SK-N-SH (cell line): ENCODE measurements around the gene IRF9. TPM values are rescaled to one million over a fixed set of nuclear protein-coding genes. Genes with fewer than 3 reads are reported as not detected.

ENCODE experiments used
- CTCF ChIA-PET: fragments of 300-600, 350-600 bp; formaldehyde crosslinking; extraction: SDS; loops from one replicate; lab custom pipeline; 2021; lab: Yijun Ruan, JAX
- POLR2A ChIA-PET: fragments of 350-600 bp; sonication (Branson Sonifier 250); formaldehyde crosslinking; extraction: SDS; loops from one replicate; lab custom pipeline; 2020; ENCODE audit warnings: antibody characterized with exemption, inconsistent platforms; lab: Yijun Ruan, JAX
- DNase-seq: peaks from one replicate; pipeline ENCODE4 v3.0.0; 2012
- H2AFZ ChIP-seq: fragments of 200-600 bp; sonication (generic); 2 replicates; pipeline ENCODE4 v1.8.1; 2016; ENCODE audit warnings: antibody characterized with exemption, mild to moderate bottlenecking, low read depth
- H3F3A ChIP-seq: fragments of 200-600 bp; sonication (generic); replicated peaks from 2 replicates; pipeline ENCODE3; 2016; ENCODE audit warnings: antibody characterized with exemption, mild to moderate bottlenecking; ENCODE audit not compliant: insufficient read depth
- H3K27ac ChIP-seq, 2 experiments: fragments of 200-500 bp in 1 of 2; fragments of 200-600 bp in 1 of 2; sonication (Bioruptor generic) in 1 of 2; sonication (generic), shearing (Covaris generic) in 1 of 2; 2 replicates each; pipeline versions ENCODE4 v1.5.1 to v1.6.1; 2014 to 2016; ENCODE audit warnings: low read depth in 2 of 2, inconsistent platforms in 1 of 2, low read length in 1 of 2, mild to moderate bottlenecking in 1 of 2, mixed read lengths in 1 of 2
- H3K27me3 ChIP-seq: fragments of 200-600 bp; sonication (generic), shearing (Covaris generic); 2 replicates; pipeline ENCODE4 v1.6.1; 2016; ENCODE audit warnings: mixed run types; ENCODE audit not compliant: insufficient read depth
- H3K36me3 ChIP-seq, 2 experiments: fragments of 200-500 bp in 1 of 2; fragments of 200-600 bp in 1 of 2; sonication (Bioruptor generic) in 1 of 2; sonication (generic) in 1 of 2; replicated peaks in 1 of 2; 2 replicates each; pipeline versions ENCODE3 to v1.5.1; 2014 to 2016; ENCODE audit warnings: low read length in 1 of 2, mild to moderate bottlenecking in 1 of 2; ENCODE audit not compliant: insufficient read depth in 2 of 2, control insufficient read depth in 1 of 2
- H3K4me1 ChIP-seq, 2 experiments: fragments of 200-500 bp in 1 of 2; fragments of 200-600 bp in 1 of 2; sonication (Bioruptor generic) in 1 of 2; sonication (generic), shearing (Covaris generic) in 1 of 2; 2 replicates each; pipeline versions ENCODE4 v1.5.1 to v1.6.1; 2014 to 2016; ENCODE audit warnings: low read depth in 1 of 2, low read length in 1 of 2, mixed run types in 1 of 2; ENCODE audit not compliant: insufficient read depth in 2 of 2, control insufficient read depth in 1 of 2
- H3K4me2 ChIP-seq: fragments of 200-600 bp; sonication (generic), shearing (Covaris generic); 2 replicates; pipeline ENCODE4 v1.6.1; 2017; ENCODE audit warnings: mixed run types
- H3K4me3 ChIP-seq, 2 experiments: fragments of 200-500 bp in 1 of 2; fragments of 200-600 bp in 1 of 2; sonication (Bioruptor generic) in 1 of 2; sonication (generic), shearing (Covaris generic) in 1 of 2; 2 replicates each; pipeline versions ENCODE4 v1.5.1 to v1.8.1; 2014 to 2016; ENCODE audit warnings: low read depth in 2 of 2, inconsistent platforms in 1 of 2, low read length in 1 of 2, mild to moderate bottlenecking in 1 of 2, mixed read lengths in 1 of 2, moderate library complexity in 1 of 2
- H3K79me2 ChIP-seq: fragments of 200-600 bp; sonication (generic); 2 replicates; pipeline ENCODE4 v1.8.1; 2017; ENCODE audit warnings: mild to moderate bottlenecking; ENCODE audit not compliant: insufficient read depth
- H3K9ac ChIP-seq: fragments of 200-600 bp; sonication (generic); 2 replicates; pipeline ENCODE4 v1.6.1; 2017; ENCODE audit warnings: mixed run types
- H3K9me2 ChIP-seq: fragments of 200-600 bp; sonication (generic); 2 replicates; pipeline ENCODE4 v1.6.1; 2017; ENCODE audit warnings: mixed run types
- H3K9me3 ChIP-seq: fragments of 200-600 bp; sonication (generic); 2 replicates; pipeline ENCODE4 v1.6.1; 2017; ENCODE audit warnings: mixed run types, mild to moderate bottlenecking, moderate library complexity
- H4K20me1 ChIP-seq: fragments of 200-600 bp; sonication (generic); 2 replicates; pipeline ENCODE4 v1.6.1; 2017; ENCODE audit warnings: mild to moderate bottlenecking, mixed run types; ENCODE audit not compliant: insufficient read depth
- ELF1 ChIP-seq: IDR thresholded peaks from 2 replicates; pipeline ENCODE4 v1.4.0; 2012
- EP300 ChIP-seq, 2 experiments: IDR thresholded peaks; 2 replicates each; pipeline versions ENCODE4 v1.4.0 to v1.6.1; 2012; ENCODE audit warnings: borderline replicate concordance in 1 of 2, low read depth in 1 of 2, low read length in 1 of 2
- EZH2phosphoT487 ChIP-seq: fragments of 200-600 bp; sonication (generic); IDR thresholded peaks from 2 replicates; pipeline ENCODE4 v1.6.1; 2017; ENCODE audit warnings: low read depth, mixed run types, mild to moderate bottlenecking, antibody characterized with exemption, moderate library complexity, borderline replicate concordance
- FOSL2 ChIP-seq: IDR thresholded peaks from 2 replicates; pipeline ENCODE4 v1.4.0; 2012; ENCODE audit warnings: low read depth, mild to moderate bottlenecking, moderate library complexity, borderline replicate concordance
- FOXJ3 ChIP-seq: sonication (generic); formaldehyde crosslinking; IDR thresholded peaks from 2 replicates; pipeline ENCODE4 v1.5.1; 2020; ENCODE audit warnings: mild to moderate bottlenecking, missing genetic modification reagents
- GABPA ChIP-seq: IDR thresholded peaks from 2 replicates; pipeline ENCODE4 v1.4.0; 2012; ENCODE audit warnings: low read depth, mild to moderate bottlenecking
- GATA2 ChIP-seq: sonication (generic); formaldehyde crosslinking; IDR thresholded peaks from 2 replicates; pipeline ENCODE4 v1.5.0; 2020; ENCODE audit warnings: mild to moderate bottlenecking, missing genetic modification reagents
- MEF2A ChIP-seq: IDR thresholded peaks from 2 replicates; pipeline ENCODE4 v1.4.0; 2012; ENCODE audit warnings: low read depth, borderline replicate concordance
- NFIC ChIP-seq: IDR thresholded peaks from 2 replicates; pipeline ENCODE4 v1.4.0; 2012; ENCODE audit warnings: borderline replicate concordance
- NRF1 ChIP-seq: IDR thresholded peaks from 2 replicates; pipeline ENCODE4 v1.6.1; 2012; ENCODE audit warnings: low read depth, mild to moderate bottlenecking, low read length
- PBX3 ChIP-seq: IDR thresholded peaks from 2 replicates; pipeline ENCODE4; 2012
- RAD21 ChIP-seq: IDR thresholded peaks from 2 replicates; pipeline ENCODE4 v1.6.1; 2012; ENCODE audit warnings: mild to moderate bottlenecking, low read length
- RFX5 ChIP-seq: IDR thresholded peaks from 2 replicates; pipeline ENCODE4 v1.6.1; 2012; ENCODE audit warnings: mild to moderate bottlenecking, improper control_type of control experiment, low read length
- SIN3A ChIP-seq: IDR thresholded peaks from 2 replicates; pipeline ENCODE4 v1.6.1; 2012; ENCODE audit warnings: low read depth, mild to moderate bottlenecking, low read length, moderate library complexity, borderline replicate concordance
- TAF1 ChIP-seq: IDR thresholded peaks from 2 replicates; pipeline ENCODE4 v1.6.1; 2012; ENCODE audit warnings: low read depth, mild to moderate bottlenecking, low read length, moderate library complexity, borderline replicate concordance
- TCF12 ChIP-seq: IDR thresholded peaks from 2 replicates; pipeline ENCODE4 v1.4.0; 2012
- YY1 ChIP-seq: IDR thresholded peaks from 2 replicates; pipeline ENCODE4 v1.4.0; 2012; ENCODE audit warnings: low read depth, mild to moderate bottlenecking
- ZBTB33 ChIP-seq: IDR thresholded peaks from 2 replicates; pipeline ENCODE4 v1.4.0; 2012; ENCODE audit warnings: low read depth, borderline replicate concordance
- whole genome bisulfite sequencing: methylation state at CpG from one replicate; pipeline ENCODE4 v1.1.6; 2017; ENCODE audit warnings: low lambda C conversion rate; 5-methylcytosine and 5-hydroxymethylcytosine counted together
- polyA plus RNA-seq, 3 experiments: library from polyadenylated mRNA; depleted of rRNA; stranded (reverse); fragments of >200 nt; gene quantifications; 2 replicates each; pipeline ENCODE4 v1.2.3, GENCODE V29; 2012
- TF ChIP-seq, protein P1 (sequence below): fragments of 150-350 bp; IDR thresholded peaks from 2 replicates; pipeline ENCODE4 v1.6.1; 2017; ENCODE audit warnings: antibody characterized with exemption, low read length, low read depth, borderline replicate concordance

The IRF9 gene
- polyA plus RNA-seq, 1 of the 3 experiments (the other 2 are of a cell fraction): 37.6 TPM

DNA sequence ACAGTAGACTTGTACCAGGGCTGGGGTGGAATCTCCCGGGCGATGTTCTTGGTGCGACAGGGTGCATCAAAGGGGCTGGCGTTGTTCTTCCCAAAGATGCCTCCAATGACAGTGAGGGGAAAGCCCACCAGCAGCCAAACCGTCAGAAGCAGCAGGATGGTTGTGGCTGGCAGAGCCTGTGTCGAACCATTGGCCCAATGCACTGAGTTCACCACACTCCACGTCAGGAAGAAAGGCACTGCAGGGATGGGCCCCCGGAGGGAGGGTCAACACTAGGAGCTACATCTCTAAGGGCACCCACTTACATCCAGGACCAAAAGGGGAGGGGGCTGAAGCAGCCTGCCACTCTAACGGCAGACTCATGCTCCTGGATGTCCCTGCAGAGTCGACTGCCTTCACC, 29.4 kb downstream of the IRF9 start:
- H3F3A ChIP-seq: peaks cover 13% of the 10 kb centered on the region
- no peak for TF ChIP-seq FOSL2
- TF ChIP-seq EZH2phosphoT487: no peak
- TF ChIP-seq GABPA: no peak
- no peak for TF ChIP-seq FOXJ3 (CRISPR knock-in tag)
- TF ChIP-seq PBX3: no peak
- TF ChIP-seq GATA2: no peak
- TF ChIP-seq RAD21: no peak
- no peak for TF ChIP-seq RFX5
- TF ChIP-seq TAF1: no peak
- no peak for TF ChIP-seq EP300 (IDR thresholded peaks at IDR 0.05; ENCODE audit: borderline replicate concordance in 1 of 2, low read depth in 1 of 2, low read length in 1 of 2)
- TF ChIP-seq, protein P1, sequence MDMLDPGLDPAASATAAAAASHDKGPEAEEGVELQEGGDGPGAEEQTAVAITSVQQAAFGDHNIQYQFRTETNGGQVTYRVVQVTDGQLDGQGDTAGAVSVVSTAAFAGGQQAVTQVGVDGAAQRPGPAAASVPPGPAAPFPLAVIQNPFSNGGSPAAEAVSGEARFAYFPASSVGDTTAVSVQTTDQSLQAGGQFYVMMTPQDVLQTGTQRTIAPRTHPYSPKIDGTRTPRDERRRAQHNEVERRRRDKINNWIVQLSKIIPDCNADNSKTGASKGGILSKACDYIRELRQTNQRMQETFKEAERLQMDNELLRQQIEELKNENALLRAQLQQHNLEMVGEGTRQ: no peak
- TF ChIP-seq YY1: no peak
- TF ChIP-seq NFIC: no peak
- no peak for TF ChIP-seq ELF1
- TF ChIP-seq, all 33 proteins: peak for 0
- H3K27ac ChIP-seq: no peak overlapping the region
- no peaks in the 10 kb centered on the region for H4K20me1 ChIP-seq
- H3K4me3 ChIP-seq: no peak overlapping the region
- H3K36me3 ChIP-seq: peaks cover 34 to 45% of the 10 kb centered on the region in 2 experiments
- no peaks in the 10 kb centered on the region for H3K9me2 ChIP-seq
- DNase-seq: no peak
- peaks cover 57% of the 10 kb centered on the region for H3K79me2 ChIP-seq
- no peak overlapping the region for H2AFZ ChIP-seq
- no peak overlapping the region for H3K4me2 ChIP-seq
- WGBS: 96% methylated on average over 6 of the region's 10 CpGs
- ChIA-PET POLR2A (no interaction called here), CTCF (no interaction called here)
- peaks cover 16 to 28% of the 10 kb centered on the region in 2 experiments for H3K4me1 ChIP-seq
- H3K9me3 ChIP-seq: no peaks in the 10 kb centered on the region
- no peak overlapping the region for H3K9ac ChIP-seq
- H3K27me3 ChIP-seq: no peaks in the 10 kb centered on the region

DNA sequence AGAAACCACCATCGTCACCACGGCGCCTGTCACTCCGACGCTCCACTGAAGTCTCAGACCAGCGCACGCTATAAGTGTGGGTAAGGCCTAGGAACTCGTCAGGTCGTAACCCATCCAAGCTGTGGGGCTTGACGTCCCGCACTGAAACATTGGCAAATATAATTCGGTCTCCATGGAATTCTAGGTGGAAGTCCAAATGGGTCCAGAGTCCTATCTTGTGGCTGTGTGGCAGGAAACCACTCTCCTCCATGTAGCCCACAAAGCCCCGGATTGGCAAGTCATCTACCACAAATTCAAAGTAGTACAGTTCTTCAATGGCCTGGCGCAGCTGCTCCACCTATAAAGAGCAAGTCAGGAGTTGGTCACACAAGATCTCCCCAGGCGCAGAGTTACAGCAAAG, 31.9 kb downstream of the IRF9 start:
- no peak overlapping the region for H3K27ac ChIP-seq
- WGBS: 95% methylated on average over 15 of the region's 15 CpGs
- DNase-seq: no peak
- TF ChIP-seq ZBTB33 (no peak), SIN3A (no peak), TCF12 (no peak), FOSL2 (no peak), GABPA (no peak), NFIC (no peak), PBX3 (no peak), NRF1 (no peak), MEF2A (no peak), EP300 (IDR thresholded peaks at IDR 0.05; ENCODE audit: borderline replicate concordance in 1 of 2, low read depth in 1 of 2, low read length in 1 of 2) (no peak), ELF1 (no peak), FOXJ3 (CRISPR knock-in tag) (no peak)
- TF ChIP-seq, protein P1: no peak

More for the DNA sequence above, 31.9 kb downstream of the IRF9 start:
- Histone ChIP-seq H2AFZ (no peak overlapping the region), H3K9me3 (no peaks in the 10 kb centered on the region), H3K4me1 (peaks cover 10 to 21% of the 10 kb centered on the region in 2 experiments; a peak in 3 of 4 replicates), H3F3A (peaks cover 13% of the 10 kb centered on the region), H3K4me3 (no peak overlapping the region), H3K9me2 (no peaks in the 10 kb centered on the region), H3K79me2 (peaks cover 67% of the 10 kb centered on the region), H3K9ac (no peak overlapping the region), H4K20me1 (no peaks in the 10 kb centered on the region), H3K27me3 (no peaks in the 10 kb centered on the region), H3K4me2 (no peak overlapping the region), H3K36me3 (peaks cover 23 to 26% of the 10 kb centered on the region in 2 experiments)
- POLR2A ChIA-PET: interaction anchor here (0.7 kb wide), 1 partner anchor 141 kb away, joined by 3 read pairs; no protein-coding TSS in a partner anchor
- CTCF ChIA-PET: interaction anchor here (1.2 kb wide), 1 partner anchor 115 kb away, joined by 3 read pairs; no protein-coding TSS in a partner anchor
